NCI-H2227 (cell line): ENCODE results near the gene PCNT.

Experiments used
- DNase-seq: peaks from one replicate; lab custom pipeline; 2025; ENCODE audit not compliant: unreplicated experiment; lab: John Stamatoyannopoulos, UW

Gene PCNT

GRCh38 chr21:46334351-46335140 is 10.6 kb downstream of the PCNT start:
- DNase-seq = no peak

GRCh38 chr21:46336603-46337002 is 12.6 kb downstream of the PCNT start:
- DNase-seq = no peak

- no peak for DNase-seq
These were observed 17.0 kb downstream of the PCNT start for GRCh38 chr21:46340998-46341397.

- DNase-seq = no peak
These were observed 20.4 kb downstream of the PCNT start for GRCh38 chr21:46344219-46344915.

GRCh38 chr21:46345861-46346260 is 21.9 kb downstream of the PCNT start:
- no peak for DNase-seq

- no peak for DNase-seq
These were observed 22.6 kb downstream of the PCNT start for GRCh38 chr21:46346296-46347202.

- no peak for DNase-seq
These were observed 23.2 kb downstream of the PCNT start for GRCh38 chr21:46347203-46347550.

- no peak for DNase-seq
These were observed 23.9 kb downstream of the PCNT start for GRCh38 chr21:46347791-46348381.

GRCh38 chr21:46349134-46349760 is 25.3 kb downstream of the PCNT start:
- DNase-seq = no peak

- no peak for DNase-seq
These were observed 26.6 kb downstream of the PCNT start for GRCh38 chr21:46350571-46350970.

GRCh38 chr21:46350981-46351380 is 27.0 kb downstream of the PCNT start:
- DNase-seq = no peak

GRCh38 chr21:46351476-46352163 is 27.7 kb downstream of the PCNT start:
- no peak for DNase-seq

GRCh38 chr21:46352164-46352515 is 28.2 kb downstream of the PCNT start:
- DNase-seq = no peak

GRCh38 chr21:46352913-46353312 is 29.0 kb downstream of the PCNT start:
- no peak for DNase-seq

- DNase-seq = no peak
These were observed 30.1 kb downstream of the PCNT start for GRCh38 chr21:46354046-46354445.

GRCh38 chr21:46354518-46354917 is 30.6 kb downstream of the PCNT start:
- no peak for DNase-seq

GRCh38 chr21:46355161-46356004 is 31.4 kb downstream of the PCNT start:
- no peak for DNase-seq

- no peak for DNase-seq
These were observed 32.0 kb downstream of the PCNT start for GRCh38 chr21:46356005-46356338.

- DNase-seq = no peak
These were observed 32.8 kb downstream of the PCNT start for GRCh38 chr21:46356494-46357334.
